Liver (tissue), 9 donors: Measurements from ENCODE around the gene FOXA2. TPM values are rescaled to one million over a fixed set of nuclear protein-coding genes. Genes with fewer than 3 reads are reported as not detected.

Experiments
- DNase-seq: peaks from one replicate; pipeline ENCODE4 v3.0.0-alpha.2; 2017; ENCODE audit warnings: low spot score
- H3K27ac ChIP-seq, 2 donors: one replicate each; pipeline ENCODE4 v1.7.0; 2013; ENCODE audit warnings: inconsistent platforms in 2 of 2, low read length in 2 of 2, control low read depth in 1 of 2, low read depth in 1 of 2, mild to moderate bottlenecking in 1 of 2
- H3K27me3 ChIP-seq, 4 donors: one replicate each; pipeline versions ENCODE4 v1.6.1 to v1.7.0; 2013; ENCODE audit warnings: low read length in 3 of 4, inconsistent platforms in 1 of 4, mild to moderate bottlenecking in 1 of 4, moderate library complexity in 1 of 4; ENCODE audit not compliant: control insufficient read depth in 4 of 4, insufficient read depth in 4 of 4
- H3K36me3 ChIP-seq, 4 donors: one replicate each; pipeline versions ENCODE4 v1.6.1 to v1.7.0; 2013; ENCODE audit warnings: low read length in 3 of 4, mild to moderate bottlenecking in 3 of 4, low read depth in 1 of 4, moderate library complexity in 1 of 4; ENCODE audit not compliant: control insufficient read depth in 4 of 4, insufficient read depth in 3 of 4
- H3K4me1 ChIP-seq, 4 donors: one replicate each; pipeline versions ENCODE4 v1.6.1 to v1.7.0; 2013; ENCODE audit warnings: low read length in 3 of 4, mild to moderate bottlenecking in 3 of 4, moderate library complexity in 1 of 4; ENCODE audit not compliant: control insufficient read depth in 4 of 4, insufficient read depth in 4 of 4
- H3K4me3 ChIP-seq, 3 donors: one replicate each; pipeline versions ENCODE4 v1.6.1 to v1.7.0; 2013; ENCODE audit warnings: low read length in 3 of 3, control low read depth in 1 of 3, low read depth in 1 of 3, mild to moderate bottlenecking in 1 of 3
- H3K9ac ChIP-seq, 2 donors: one replicate each; pipeline ENCODE4 v1.7.0; 2013; ENCODE audit warnings: low read length in 2 of 2, mild to moderate bottlenecking in 2 of 2, moderate library complexity in 2 of 2, control low read depth in 1 of 2, low read depth in 1 of 2
- H3K9me3 ChIP-seq, 4 donors: one replicate each; pipeline versions ENCODE4 v1.6.1 to v1.7.0; 2013; ENCODE audit warnings: low read length in 3 of 4; ENCODE audit not compliant: control insufficient read depth in 4 of 4
- ATF3 ChIP-seq: IDR thresholded peaks from 2 replicates; pipeline ENCODE4 v1.6.1; 2016; ENCODE audit warnings: antibody characterized with exemption
- CTCF ChIP-seq: fragments of 150-350 bp; IDR thresholded peaks from 2 replicates; pipeline ENCODE4 v1.5.1; 2017; ENCODE audit warnings: improper control_type of control experiment, low read depth, low read length; ENCODE audit not compliant: missing input control
- FOXA1 ChIP-seq: IDR thresholded peaks from 2 replicates; pipeline ENCODE4 v1.6.1; 2016; ENCODE audit warnings: antibody characterized with exemption
- GABPA ChIP-seq, 2 donors: IDR thresholded peaks in 1 of 2; conservative IDR thresholded peaks in 1 of 2; 2 replicates each; pipeline ENCODE4 v1.6.1; 2016; ENCODE audit warnings: antibody characterized with exemption in 2 of 2, mild to moderate bottlenecking in 1 of 2, moderate library complexity in 1 of 2
- HNF4A ChIP-seq, 2 donors: conservative IDR thresholded peaks; 2 replicates each; pipeline ENCODE4 v1.6.1; 2016; ENCODE audit warnings: antibody characterized with exemption in 2 of 2, mild to moderate bottlenecking in 2 of 2
- HNF4G ChIP-seq: IDR thresholded peaks from 2 replicates; pipeline ENCODE4 v1.6.1; 2016; ENCODE audit warnings: antibody characterized with exemption
- MAX ChIP-seq: IDR thresholded peaks from 2 replicates; pipeline ENCODE4 v1.6.1; 2016; ENCODE audit warnings: antibody characterized with exemption
- NR2F2 ChIP-seq: IDR thresholded peaks from 2 replicates; pipeline ENCODE4 v1.6.1; 2016; ENCODE audit warnings: antibody characterized with exemption
- RAD21 ChIP-seq, 2 donors: IDR thresholded peaks; 2 replicates each; pipeline ENCODE4 v1.6.1; 2016; ENCODE audit warnings: antibody characterized with exemption in 2 of 2, mild to moderate bottlenecking in 2 of 2
- REST ChIP-seq: IDR thresholded peaks from 2 replicates; pipeline ENCODE4 v1.6.1; 2016; ENCODE audit warnings: antibody characterized with exemption, mild to moderate bottlenecking
- RXRA ChIP-seq, 2 donors: IDR thresholded peaks; 2 replicates each; pipeline ENCODE4 v1.6.1; 2017 to 2018; ENCODE audit warnings: antibody characterized with exemption in 2 of 2, mild to moderate bottlenecking in 1 of 2
- SP1 ChIP-seq: IDR thresholded peaks from 2 replicates; pipeline ENCODE4 v1.6.1; 2018; ENCODE audit warnings: antibody characterized with exemption, mild to moderate bottlenecking
- TAF1 ChIP-seq: conservative IDR thresholded peaks from 2 replicates; pipeline ENCODE4 v1.6.1; 2016; ENCODE audit warnings: antibody characterized with exemption, mild to moderate bottlenecking
- YY1 ChIP-seq: IDR thresholded peaks from 2 replicates; pipeline ENCODE4 v1.6.1; 2016; ENCODE audit warnings: antibody characterized with exemption, mild to moderate bottlenecking
- ZBTB33 ChIP-seq: IDR thresholded peaks from 2 replicates; pipeline ENCODE4 v1.6.1; 2016; ENCODE audit warnings: antibody characterized with exemption
- WGBS: extraction: QIAGEN DNeasy Blood & Tissue Kit; methylation state at CpG from one replicate; pipeline ENCODE4 v1.1.7; 2013; 5-methylcytosine and 5-hydroxymethylcytosine counted together
- polyA plus RNA-seq, 2 donors: library from polyadenylated mRNA; stranded (reverse) in 1 of 2; unstranded in 1 of 2; fragments of 200-250 nt in 1 of 2; fragments of >200 nt in 1 of 2; fragmentation: Nextera tagmentation in 1 of 2; extraction: Ambion mirVana in 1 of 2; gene quantifications; one replicate each; pipeline versions ENCODE4 v1.2.1 to v1.2.3, GENCODE V29; 2013 to 2015
- total RNA-seq, 2 donors: library from RNA; depleted of rRNA; stranded (reverse); fragments of >200 nt; gene quantifications; one replicate each; pipeline ENCODE4 v1.2.3, GENCODE V29; 2014
- donor health status: healthy.
- donor health status: healthy.
- donor health status: healthy.
- donor health status: healthy.
- donor health status: healthy.

FOXA2 gene
- total and polyA plus RNA-seq, 4 donors: 5.2 to 12.7 (median 11.1) TPM

GRCh38 chr20:22617160-22617559, 32.8 kb upstream of the FOXA2 start (continued):
- no peak for TF ChIP-seq CTCF
- no peak for TF ChIP-seq RAD21 (IDR thresholded peaks at IDR 0.05)
- TF ChIP-seq GABPA (IDR thresholded peaks at IDR 0.05 in 1 of 2, conservative IDR thresholded peaks at IDR 0.05 in 1 of 2): no peak
- no peak for TF ChIP-seq HNF4G
- TF ChIP-seq FOXA1: no peak
- TF ChIP-seq SP1: no peak
- TF ChIP-seq HNF4A (conservative IDR thresholded peaks at IDR 0.05): no peak

- H3K9ac ChIP-seq: no peak overlapping the region
- no peak overlapping the region for H3K27ac ChIP-seq
- no peaks in the 10 kb centered on the region for H3K9me3 ChIP-seq
- H3K4me3 ChIP-seq: no peak overlapping the region
- no peaks in the 10 kb centered on the region for H3K36me3 ChIP-seq
- DNase-seq: no peak
- H3K27me3 ChIP-seq: peaks cover 0 to 6% (median 2%) of the 10 kb centered on the region in 4 donors
- WGBS: 67% methylated on average over 3 of the region's 3 CpGs
- no peaks in the 10 kb centered on the region for H3K4me1 ChIP-seq
- TF ChIP-seq ATF3 (no peak), NR2F2 (no peak), GABPA (IDR thresholded peaks at IDR 0.05 in 1 of 2, conservative IDR thresholded peaks at IDR 0.05 in 1 of 2) (no peak), RAD21 (IDR thresholded peaks at IDR 0.05) (no peak)
These were observed 32.2 kb upstream of the FOXA2 start for GRCh38 chr20:22616551-22616950.

- Histone ChIP-seq H3K4me1 (no peaks in the 10 kb centered on the region), H3K9me3 (no peaks in the 10 kb centered on the region), H3K27me3 (peaks cover 0 to 6% (median 2%) of the 10 kb centered on the region in 4 donors), H3K27ac (no peak overlapping the region), H3K9ac (no peak overlapping the region), H3K4me3 (no peak overlapping the region), H3K36me3 (no peaks in the 10 kb centered on the region)
- 83% methylated on average over 6 of the region's 6 CpGs for WGBS
- DNase-seq: no peak
- no peak for TF ChIP-seq REST
These were observed 31.1 kb upstream of the FOXA2 start for GRCh38 chr20:22615425-22615824.

- Histone ChIP-seq H3K27me3 (no peaks in the 10 kb centered on the region), H3K9me3 (no peaks in the 10 kb centered on the region), H3K36me3 (no peaks in the 10 kb centered on the region), H3K9ac (no peak overlapping the region), H3K4me3 (no peak overlapping the region), H3K27ac (no peak overlapping the region), H3K4me1 (no peaks in the 10 kb centered on the region)
- DNase-seq: no peak
- TF ChIP-seq ATF3 (no peak), GABPA (IDR thresholded peaks at IDR 0.05 in 1 of 2, conservative IDR thresholded peaks at IDR 0.05 in 1 of 2) (no peak), HNF4A (conservative IDR thresholded peaks at IDR 0.05) (no peak), RXRA (IDR thresholded peaks at IDR 0.05) (no peak), CTCF (no peak), YY1 (no peak), NR2F2 (no peak), FOXA1 (no peak), TAF1 (no peak), ZBTB33 (no peak), HNF4G (no peak), MAX (no peak), RAD21 (IDR thresholded peaks at IDR 0.05) (no peak), SP1 (no peak)
These were observed 27.3 kb upstream of the FOXA2 start for GRCh38 chr20:22611636-22612035.
